ENCODE measurements around the gene UBE2H.

The UBE2H gene

DNA sequence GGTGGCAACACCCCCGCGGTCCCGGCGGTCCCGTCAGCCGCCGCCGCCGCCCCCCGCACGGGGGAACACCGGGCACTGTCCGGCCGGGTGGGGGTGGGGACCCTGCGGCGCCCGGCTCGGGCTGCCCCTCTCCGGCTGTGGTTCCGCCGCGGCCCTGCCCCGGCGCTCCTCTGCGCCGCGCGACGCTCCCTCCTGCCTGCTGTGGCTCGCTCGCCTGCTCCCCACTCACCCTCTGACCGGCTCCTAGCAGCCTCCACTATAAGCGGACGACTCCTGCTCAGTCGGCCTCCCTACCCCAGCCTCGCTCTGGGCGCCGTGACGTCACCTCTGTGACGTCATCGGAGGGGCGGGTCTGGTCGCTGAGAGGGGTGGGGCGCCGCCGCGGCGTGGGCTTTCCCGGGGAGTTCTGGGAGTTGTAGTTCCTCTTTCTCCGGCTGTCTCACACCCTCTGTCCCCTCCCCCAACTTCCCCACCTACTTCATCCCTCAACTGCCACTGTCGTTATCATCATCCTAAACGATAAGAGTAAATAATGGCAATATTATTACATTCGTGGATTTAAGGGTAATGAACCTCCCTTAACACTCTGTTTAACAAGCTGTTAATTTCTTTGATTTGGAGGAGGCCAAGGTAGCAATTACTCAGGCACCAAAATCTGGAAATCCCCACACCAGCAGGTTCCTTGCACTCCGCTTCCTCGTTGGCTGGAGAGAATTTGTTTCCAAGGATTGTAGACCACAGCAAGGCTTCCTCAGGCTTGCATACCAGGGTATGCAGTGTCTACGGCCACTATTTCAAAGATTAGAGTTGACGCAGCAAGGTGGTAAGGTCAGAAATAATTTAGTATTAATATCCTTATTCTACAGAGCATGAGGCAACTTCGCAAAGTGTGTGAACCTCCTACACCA is at the start of gene UBE2H:
Gene UBE2H (minus strand): TSS at position 308 of the 908 bp plus-strand sequence. CDS start 405 bp downstream, outside the sequence.
- Histone ChIP-seq H3K9ac (ENCODE audit: insufficient read length, low read depth) (peak within 1 kb of the TSS; percentile 82), H3K27me3 (ENCODE audit: insufficient read depth, insufficient read length) (no peaks in the 10 kb centered on the region), H3K36me3 (ENCODE audit: insufficient read depth, insufficient read length, low read length) (no peaks in the 10 kb centered on the region), H3K4me3 (ENCODE audit: insufficient read length, low read depth) (peak within 1 kb of the TSS; percentile 85), H3K4me1 (ENCODE audit: insufficient read depth, insufficient read length) (no peaks in the 10 kb centered on the region), H3K9me3 (ENCODE audit: insufficient read depth, low read length) (no peaks in the 10 kb centered on the region)
- TF ChIP-seq ZNF274 (IDR thresholded peaks at IDR 0.05; ENCODE audit: low read depth, low read length) (no peak), SUZ12 (IDR thresholded peaks at IDR 0.05; ENCODE audit: extremely low read depth, insufficient read depth, insufficient read length) (no peak), YY1 (IDR thresholded peaks at IDR 0.05; ENCODE audit: insufficient read depth, insufficient read length) (no peak)
- DNase-seq (ENCODE audit: low read depth, low spot score): peak; percentile 86

DNA sequence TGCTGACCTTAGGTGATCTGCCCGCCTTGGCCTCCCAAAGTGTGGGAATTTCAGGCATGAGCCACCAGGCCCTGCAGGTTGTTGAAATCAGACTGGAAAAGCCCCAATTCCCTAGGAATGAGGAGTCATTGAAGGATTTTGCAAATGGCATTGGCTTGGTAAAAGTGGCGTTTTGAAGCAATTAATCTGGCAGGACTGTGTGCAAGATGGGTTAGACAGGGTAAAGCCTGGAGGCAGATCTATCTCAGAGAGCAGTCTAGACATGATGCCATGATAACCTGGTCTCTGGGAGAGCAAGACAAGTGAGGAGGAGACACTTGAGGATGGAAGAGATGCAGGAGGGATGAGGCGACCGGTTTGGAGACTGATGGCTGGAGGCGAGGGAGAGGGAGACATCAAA is 45.7 kb upstream of the UBE2H start:
- Histone ChIP-seq H3K4me3 (ENCODE audit: insufficient read length, low read depth) (no peak overlapping the region), H3K9ac (ENCODE audit: insufficient read length, low read depth) (no peak overlapping the region), H3K27me3 (ENCODE audit: insufficient read depth, insufficient read length) (no peaks in the 10 kb centered on the region), H3K9me3 (ENCODE audit: insufficient read depth, low read length) (no peaks in the 10 kb centered on the region), H3K4me1 (ENCODE audit: insufficient read depth, insufficient read length) (no peaks in the 10 kb centered on the region), H3K36me3 (ENCODE audit: insufficient read depth, insufficient read length, low read length) (no peaks in the 10 kb centered on the region)
- no peak for TF ChIP-seq ZNF274 (IDR thresholded peaks at IDR 0.05; ENCODE audit: low read depth, low read length)
- no peak for DNase-seq (ENCODE audit: low read depth, low spot score)

DNA sequence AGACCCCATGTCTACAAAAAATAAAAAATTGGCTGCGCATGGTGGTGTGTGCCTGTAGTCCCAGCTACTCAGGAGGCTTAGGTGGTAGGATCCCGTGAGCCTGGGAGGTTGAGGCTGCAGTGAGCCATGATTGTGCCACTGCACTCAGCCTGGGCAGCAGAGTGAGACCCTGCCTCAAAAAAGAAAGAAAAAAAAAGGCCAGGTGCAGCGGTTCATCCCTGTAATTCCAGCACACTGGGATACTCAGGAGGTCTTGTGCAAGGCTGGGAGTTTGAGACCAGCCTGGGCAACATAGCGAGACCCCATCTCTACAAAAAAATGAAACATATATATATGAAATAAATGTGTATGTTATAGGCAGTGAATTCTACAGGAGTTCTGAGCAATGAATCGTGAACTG is 44.5 kb upstream of the UBE2H start:
- TF ChIP-seq YY1 (IDR thresholded peaks at IDR 0.05; ENCODE audit: insufficient read depth, insufficient read length) (no peak), ZNF274 (IDR thresholded peaks at IDR 0.05; ENCODE audit: low read depth, low read length) (no peak), SUZ12 (IDR thresholded peaks at IDR 0.05; ENCODE audit: extremely low read depth, insufficient read depth, insufficient read length) (no peak)

DNA sequence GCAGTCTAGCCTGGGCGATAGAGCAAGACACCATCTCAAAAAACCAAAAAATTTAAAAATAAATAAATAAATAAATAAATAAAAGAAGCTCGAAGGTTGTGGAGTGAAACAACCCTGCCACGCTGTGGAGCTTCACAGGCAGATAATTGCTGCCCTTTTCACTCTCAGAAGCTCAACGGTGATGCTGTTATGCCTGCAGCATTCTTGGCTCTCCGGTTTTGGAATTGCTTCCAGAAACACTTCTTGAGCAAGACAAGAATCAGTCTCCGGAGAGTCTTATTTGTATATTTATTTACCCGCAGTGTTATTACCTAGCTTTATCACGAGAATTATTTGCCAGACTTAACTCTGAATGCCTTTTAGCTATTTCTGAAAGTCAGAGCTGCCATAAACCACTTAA is 40.5 kb upstream of the UBE2H start:
- Histone ChIP-seq H3K4me3 (ENCODE audit: insufficient read length, low read depth) (no peak overlapping the region), H3K9me3 (ENCODE audit: insufficient read depth, low read length) (no peaks in the 10 kb centered on the region), H3K4me1 (ENCODE audit: insufficient read depth, insufficient read length) (no peaks in the 10 kb centered on the region), H3K9ac (ENCODE audit: insufficient read length, low read depth) (no peak overlapping the region), H3K27me3 (ENCODE audit: insufficient read depth, insufficient read length) (no peaks in the 10 kb centered on the region), H3K36me3 (ENCODE audit: insufficient read depth, insufficient read length, low read length) (no peaks in the 10 kb centered on the region)
- TF ChIP-seq ZNF274 (IDR thresholded peaks at IDR 0.05; ENCODE audit: low read depth, low read length): no peak
- no peak for TF ChIP-seq YY1 (IDR thresholded peaks at IDR 0.05; ENCODE audit: insufficient read depth, insufficient read length)
- TF ChIP-seq SUZ12 (IDR thresholded peaks at IDR 0.05; ENCODE audit: extremely low read depth, insufficient read depth, insufficient read length): no peak
- no peak for DNase-seq (ENCODE audit: low read depth, low spot score)

More for the DNA sequence above, 44.5 kb upstream of the UBE2H start:
- Histone ChIP-seq H3K9ac (ENCODE audit: insufficient read length, low read depth) (no peak overlapping the region), H3K36me3 (ENCODE audit: insufficient read depth, insufficient read length, low read length) (no peaks in the 10 kb centered on the region), H3K4me3 (ENCODE audit: insufficient read length, low read depth) (no peak overlapping the region), H3K9me3 (ENCODE audit: insufficient read depth, low read length) (no peaks in the 10 kb centered on the region), H3K27me3 (ENCODE audit: insufficient read depth, insufficient read length) (no peaks in the 10 kb centered on the region), H3K4me1 (ENCODE audit: insufficient read depth, insufficient read length) (no peaks in the 10 kb centered on the region)
- no peak for DNase-seq (ENCODE audit: low read depth, low spot score)

DNA sequence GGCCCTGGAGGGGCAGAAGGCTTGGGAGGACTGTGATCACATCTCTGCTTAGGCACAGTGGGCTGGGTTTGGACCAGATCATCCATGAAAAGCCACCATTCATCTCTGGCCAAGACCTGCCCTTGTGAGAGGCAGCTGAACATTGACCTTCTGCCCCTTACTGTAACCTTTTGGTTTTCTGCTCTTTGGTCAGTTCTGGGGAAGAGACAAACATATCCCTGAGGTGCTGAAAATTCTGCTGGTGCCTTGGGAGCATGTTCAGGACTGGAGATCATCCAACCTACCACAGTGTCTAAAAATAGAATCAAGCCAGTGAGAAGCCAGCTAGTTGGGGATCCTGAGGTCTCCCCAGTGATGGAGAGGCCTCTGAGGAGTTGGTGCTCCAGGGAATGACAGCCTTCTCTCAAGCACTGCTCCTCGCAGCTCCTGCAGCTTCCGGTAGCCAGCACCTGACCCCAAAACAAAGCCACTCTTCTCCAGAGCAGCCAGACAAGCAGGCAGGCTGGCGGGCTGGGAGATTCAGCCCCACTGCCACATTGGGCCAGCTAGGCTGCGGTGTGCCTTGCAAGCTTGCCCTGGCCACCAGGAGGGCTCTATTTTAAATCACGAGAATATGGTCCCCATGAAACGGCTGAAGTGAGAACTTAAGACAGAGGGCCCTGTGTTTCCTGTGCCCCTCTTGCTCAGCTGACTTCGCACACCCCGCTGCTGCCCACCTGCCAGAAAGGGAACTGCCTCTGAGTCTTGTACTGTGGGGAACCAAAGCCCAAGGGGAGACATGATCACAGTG is 37.8 kb upstream of the UBE2H start:
- H3K9ac ChIP-seq (ENCODE audit: insufficient read length, low read depth): no peak overlapping the region
- no peaks in the 10 kb centered on the region for H3K9me3 ChIP-seq (ENCODE audit: insufficient read depth, low read length)
- no peak for TF ChIP-seq YY1 (IDR thresholded peaks at IDR 0.05; ENCODE audit: insufficient read depth, insufficient read length)

GRCh38 chr7:129989466-129989865 is 36.7 kb upstream of the UBE2H start:
- TF ChIP-seq ZNF274 (IDR thresholded peaks at IDR 0.05; ENCODE audit: low read depth, low read length): no peak
- H3K36me3 ChIP-seq (ENCODE audit: insufficient read depth, insufficient read length, low read length): no peaks in the 10 kb centered on the region
- no peaks in the 10 kb centered on the region for H3K27me3 ChIP-seq (ENCODE audit: insufficient read depth, insufficient read length)
- H3K4me1 ChIP-seq (ENCODE audit: insufficient read depth, insufficient read length): no peaks in the 10 kb centered on the region
- H3K9ac ChIP-seq (ENCODE audit: insufficient read length, low read depth): peak overlapping the region; percentile 21
- H3K4me3 ChIP-seq (ENCODE audit: insufficient read length, low read depth): no peak overlapping the region
- no peaks in the 10 kb centered on the region for H3K9me3 ChIP-seq (ENCODE audit: insufficient read depth, low read length)
- no peak for DNase-seq (ENCODE audit: low read depth, low spot score)

More for the DNA sequence above, 37.8 kb upstream of the UBE2H start:
- DNase-seq (ENCODE audit: low read depth, low spot score): no peak
- H3K4me1 ChIP-seq (ENCODE audit: insufficient read depth, insufficient read length): no peaks in the 10 kb centered on the region
- no peaks in the 10 kb centered on the region for H3K36me3 ChIP-seq (ENCODE audit: insufficient read depth, insufficient read length, low read length)
- H3K27me3 ChIP-seq (ENCODE audit: insufficient read depth, insufficient read length): no peaks in the 10 kb centered on the region
- no peak overlapping the region for H3K4me3 ChIP-seq (ENCODE audit: insufficient read length, low read depth)

DNA sequence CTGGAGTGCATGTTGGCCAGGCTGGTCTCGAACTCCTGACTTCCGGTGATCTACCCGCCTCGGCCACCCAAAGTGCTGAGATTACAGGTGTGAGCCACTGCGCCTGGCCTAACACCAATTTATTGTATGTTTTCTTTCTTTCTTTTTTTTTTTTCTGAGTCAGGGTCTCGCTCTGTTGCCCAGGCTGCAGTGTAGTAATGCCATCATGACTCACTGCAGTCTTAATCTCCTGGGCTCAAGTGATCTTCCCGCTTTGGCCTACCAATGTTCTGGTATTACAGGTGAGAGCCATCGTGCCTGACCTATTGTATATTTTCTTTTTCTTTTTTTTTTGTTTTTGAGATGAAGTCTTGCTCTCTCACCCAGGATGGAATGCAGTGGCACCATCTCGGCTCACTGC is 33.8 kb upstream of the UBE2H start:
- H3K4me1 ChIP-seq (ENCODE audit: insufficient read depth, insufficient read length): no peaks in the 10 kb centered on the region
- H3K9ac ChIP-seq (ENCODE audit: insufficient read length, low read depth): no peak overlapping the region
- H3K4me3 ChIP-seq (ENCODE audit: insufficient read length, low read depth): no peak overlapping the region
- H3K36me3 ChIP-seq (ENCODE audit: insufficient read depth, insufficient read length, low read length): no peaks in the 10 kb centered on the region
- no peak for DNase-seq (ENCODE audit: low read depth, low spot score)
- no peaks in the 10 kb centered on the region for H3K27me3 ChIP-seq (ENCODE audit: insufficient read depth, insufficient read length)
- H3K9me3 ChIP-seq (ENCODE audit: insufficient read depth, low read length): no peaks in the 10 kb centered on the region
- TF ChIP-seq YY1 (IDR thresholded peaks at IDR 0.05; ENCODE audit: insufficient read depth, insufficient read length): no peak
- TF ChIP-seq ZNF274 (IDR thresholded peaks at IDR 0.05; ENCODE audit: low read depth, low read length): no peak
- TF ChIP-seq SUZ12 (IDR thresholded peaks at IDR 0.05; ENCODE audit: extremely low read depth, insufficient read depth, insufficient read length): no peak

Data from NT2/D1 (cell line).